HG02763 (cell line): ENCODE results near the gene DIP2A.

Source experiments
- ATAC-seq: cut with Tn5 transposase; IDR thresholded peaks from one replicate; pipeline ENCODE4 v1.9.1; 2021; ENCODE audit warnings: mild to moderate bottlenecking, moderate library complexity; ENCODE audit not compliant: unreplicated experiment

DIP2A gene

GRCh38 chr21:46458315-46459023 lies at the start of gene DIP2A:
DIP2A (plus strand) TSS chr21:46458891; CDS start chr21:46459132, 241 bp downstream.
- peak; percentile 94 for ATAC-seq

- ATAC-seq, result no peak
Observed at GRCh38 chr21:46409641-46410406, 48.9 kb upstream of the DIP2A start.

- ATAC-seq, result no peak
Observed at GRCh38 chr21:46410516-46410915, 48.2 kb upstream of the DIP2A start.

GRCh38 chr21:46411236-46411635 lies 47.5 kb upstream of the DIP2A start:
- no peak for ATAC-seq

GRCh38 chr21:46411691-46412090 lies 47.0 kb upstream of the DIP2A start:
- no peak for ATAC-seq

- ATAC-seq, result no peak
Observed at GRCh38 chr21:46412521-46413364, 45.9 kb upstream of the DIP2A start.

- ATAC-seq, result no peak
Observed at GRCh38 chr21:46413365-46413696, 45.4 kb upstream of the DIP2A start.

- ATAC-seq, result no peak
Observed at GRCh38 chr21:46414965-46415275, 43.8 kb upstream of the DIP2A start.

- ATAC-seq, result no peak
Observed at GRCh38 chr21:46416551-46416950, 42.1 kb upstream of the DIP2A start.

- no peak for ATAC-seq
Observed at GRCh38 chr21:46418265-46418946, 40.3 kb upstream of the DIP2A start.

GRCh38 chr21:46420241-46421190 lies 38.2 kb upstream of the DIP2A start:
- no peak for ATAC-seq

GRCh38 chr21:46421191-46421750 lies 37.4 kb upstream of the DIP2A start:
- no peak for ATAC-seq

- ATAC-seq, result no peak
Observed at GRCh38 chr21:46421756-46422555, 36.7 kb upstream of the DIP2A start.

GRCh38 chr21:46422636-46423241 lies 36.0 kb upstream of the DIP2A start:
- no peak for ATAC-seq

GRCh38 chr21:46423546-46424038 lies 35.1 kb upstream of the DIP2A start:
- ATAC-seq, result no peak

GRCh38 chr21:46424039-46424591 lies 34.6 kb upstream of the DIP2A start:
- no peak for ATAC-seq

- no peak for ATAC-seq
Observed at GRCh38 chr21:46424621-46425020, 34.1 kb upstream of the DIP2A start.

GRCh38 chr21:46425041-46425440 lies 33.6 kb upstream of the DIP2A start:
- ATAC-seq, result no peak
